ENCODE measurements around the gene SYVN1. TPM values are rescaled to one million over a fixed set of nuclear protein-coding genes. Genes with fewer than 3 reads are reported as not detected.
A peak's percentile ranks its signal among the peaks of the same experiment; 100 is the strongest.

Gene SYVN1
- total RNA-seq, 4 donors from 2014 or later = 52.7 to 61.2 (median 56.9) TPM

DNA sequence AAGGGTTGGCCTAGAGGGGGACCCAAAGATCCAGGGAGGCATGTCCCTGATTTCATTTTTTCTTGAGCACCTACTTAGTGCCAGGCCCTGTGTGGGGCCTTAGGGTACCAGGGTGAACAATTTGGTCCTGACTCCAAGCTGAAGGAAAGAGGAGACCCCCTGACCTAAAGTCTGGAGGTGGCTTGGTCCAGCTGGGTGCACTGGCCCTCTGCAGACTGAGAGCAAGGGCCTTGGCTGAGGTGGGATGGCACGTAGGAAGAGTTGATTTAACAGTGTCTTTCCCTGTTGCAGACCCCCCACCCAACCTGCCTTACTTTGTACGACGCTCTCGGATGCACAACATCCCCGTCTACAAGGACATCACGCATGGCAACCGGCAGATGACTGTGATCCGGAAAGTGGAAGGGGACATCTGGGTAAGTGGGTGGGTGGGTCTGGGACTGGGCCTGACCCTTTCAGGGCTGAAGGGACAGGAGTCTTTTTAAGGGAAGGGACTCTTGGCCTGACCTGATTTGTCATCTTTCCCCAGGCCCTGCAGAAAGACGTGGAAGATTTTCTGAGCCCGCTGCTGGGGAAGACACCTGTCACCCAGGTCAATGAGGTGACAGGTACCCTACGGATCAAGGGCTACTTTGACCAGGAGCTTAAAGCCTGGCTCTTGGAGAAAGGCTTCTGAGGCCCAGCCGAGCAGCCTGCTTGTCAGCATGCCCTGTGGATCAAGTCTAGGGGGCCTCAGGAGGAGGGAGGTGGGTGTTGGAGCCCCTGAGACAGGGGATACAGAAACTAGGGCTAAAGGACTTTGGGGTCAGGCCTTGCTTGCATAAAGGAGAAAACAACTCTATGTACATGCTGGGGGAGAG is 8.9 kb downstream of the SYVN1 start:
- Histone ChIP-seq H3K4me3 (no peak overlapping the region), H3K9me3 (no peaks in the 10 kb centered on the region), H3K27me3 (no peaks in the 10 kb centered on the region), H3K27ac (no peak overlapping the region), H3K4me1 (peaks cover 33% of the 10 kb centered on the region), H3K36me3 (peaks cover 62% of the 10 kb centered on the region)
- TF ChIP-seq POLR2A (IDR thresholded peaks at IDR 0.05) = no peak
- TF ChIP-seq, protein P1, sequence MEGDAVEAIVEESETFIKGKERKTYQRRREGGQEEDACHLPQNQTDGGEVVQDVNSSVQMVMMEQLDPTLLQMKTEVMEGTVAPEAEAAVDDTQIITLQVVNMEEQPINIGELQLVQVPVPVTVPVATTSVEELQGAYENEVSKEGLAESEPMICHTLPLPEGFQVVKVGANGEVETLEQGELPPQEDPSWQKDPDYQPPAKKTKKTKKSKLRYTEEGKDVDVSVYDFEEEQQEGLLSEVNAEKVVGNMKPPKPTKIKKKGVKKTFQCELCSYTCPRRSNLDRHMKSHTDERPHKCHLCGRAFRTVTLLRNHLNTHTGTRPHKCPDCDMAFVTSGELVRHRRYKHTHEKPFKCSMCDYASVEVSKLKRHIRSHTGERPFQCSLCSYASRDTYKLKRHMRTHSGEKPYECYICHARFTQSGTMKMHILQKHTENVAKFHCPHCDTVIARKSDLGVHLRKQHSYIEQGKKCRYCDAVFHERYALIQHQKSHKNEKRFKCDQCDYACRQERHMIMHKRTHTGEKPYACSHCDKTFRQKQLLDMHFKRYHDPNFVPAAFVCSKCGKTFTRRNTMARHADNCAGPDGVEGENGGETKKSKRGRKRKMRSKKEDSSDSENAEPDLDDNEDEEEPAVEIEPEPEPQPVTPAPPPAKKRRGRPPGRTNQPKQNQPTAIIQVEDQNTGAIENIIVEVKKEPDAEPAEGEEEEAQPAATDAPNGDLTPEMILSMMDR (IDR thresholded peaks at IDR 0.05) = no peak
- TF ChIP-seq EP300 (IDR thresholded peaks at IDR 0.05) = no peak
- TF ChIP-seq POLR2AphosphoS5 (IDR thresholded peaks at IDR 0.05) = no peak
- DNase-seq (ENCODE audit: low spot score in 2 of 2) = peak in 1 of 2 donors; percentile 49
- WGBS = 91% methylated on average over 12 of the region's 12 CpGs

DNA sequence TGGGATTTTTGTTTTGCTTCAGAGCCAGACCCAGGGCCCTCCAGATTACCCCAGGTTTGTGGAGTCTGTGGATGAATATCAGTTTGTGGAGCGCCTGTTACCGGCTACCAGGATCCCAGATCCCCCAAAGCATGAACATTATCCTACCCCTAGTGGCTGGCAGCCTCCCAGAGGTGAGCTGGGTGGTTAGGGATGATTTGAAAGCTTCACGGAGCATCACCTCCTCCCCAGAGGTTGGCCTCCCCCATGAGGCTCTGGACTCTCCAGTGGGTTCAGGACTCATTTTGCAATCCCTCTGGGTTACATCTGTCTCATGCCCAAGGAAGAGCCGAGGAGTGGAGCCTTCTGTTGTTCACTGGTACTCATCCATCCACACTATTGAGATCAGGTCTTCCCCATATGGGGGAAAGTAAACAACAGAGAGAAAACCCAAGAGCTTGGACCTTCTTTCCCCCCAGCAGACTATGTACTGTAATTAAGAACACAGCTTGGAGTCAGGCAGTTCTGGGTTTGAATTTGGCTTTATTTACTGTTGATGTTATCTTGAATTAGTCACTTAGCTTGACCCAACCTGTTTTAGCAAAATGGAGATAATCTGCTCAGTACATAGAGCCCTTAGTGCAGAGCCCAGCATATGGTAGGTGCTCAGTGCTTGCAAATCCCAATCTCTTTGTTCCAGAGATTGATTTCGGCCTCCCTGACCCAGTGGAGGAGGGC is 9.7 kb downstream of the SYVN1 start:
- WGBS = 97% methylated on average over 3 of the region's 5 CpGs
- peaks cover 62% of the 10 kb centered on the region for H3K36me3 ChIP-seq
- H3K4me1 ChIP-seq = peaks cover 38% of the 10 kb centered on the region

DNA sequence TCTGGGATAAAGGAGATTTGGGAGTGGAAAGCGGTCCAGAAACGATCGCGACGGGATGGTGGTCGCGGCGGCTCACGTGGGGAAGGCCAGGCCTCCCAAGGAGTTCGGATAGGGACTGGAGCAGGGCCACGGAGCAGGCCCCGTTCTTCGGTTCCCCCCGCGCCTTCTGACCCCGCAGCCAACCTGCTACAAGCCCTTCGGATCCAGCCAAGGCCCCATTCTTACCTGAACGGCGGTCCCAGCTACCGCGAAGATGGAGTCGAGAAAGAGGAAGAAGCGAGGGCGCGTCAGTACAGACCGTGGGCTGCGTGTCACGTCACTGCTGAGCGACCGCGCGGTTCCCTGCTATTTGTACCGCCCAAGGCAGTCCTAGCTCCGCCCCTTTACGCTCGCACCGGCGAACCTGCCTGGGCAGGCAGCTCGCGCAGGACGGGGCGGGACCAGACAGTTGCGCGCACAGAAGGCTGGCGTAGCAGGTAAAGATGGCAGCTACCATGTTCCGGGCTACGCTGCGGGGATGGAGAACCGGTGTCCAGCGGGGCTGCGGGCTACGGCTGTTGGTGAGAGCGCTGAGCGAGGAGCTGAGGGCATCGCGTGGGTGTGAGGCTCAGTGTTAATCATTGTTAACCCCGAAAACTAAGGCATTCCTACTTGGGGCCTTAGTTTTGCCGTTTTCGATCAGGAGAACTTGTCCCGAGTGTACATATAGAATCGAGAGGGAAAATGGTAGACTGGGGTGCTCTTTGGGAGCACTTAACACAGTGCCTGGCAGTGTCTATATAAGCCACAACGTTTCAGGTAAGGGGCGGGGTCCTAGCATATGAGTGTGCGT is 12.2 kb downstream of the SYVN1 start, which contains the start of the genes FAU and MRPL49:
TSS of gene FAU (minus strand) at position 270 of the 832 bp plus-strand sequence. CDS start 321 bp downstream, outside the sequence.
TSS of gene MRPL49 (plus strand) at position 457 of the 832 bp plus-strand sequence. CDS start at position 483, 26 bp downstream.
- peak within 1 kb of the TSS; percentile 90 for H3K27ac ChIP-seq
- H3K36me3 ChIP-seq = peaks cover 50% of the 10 kb centered on the region
- H3K4me1 ChIP-seq = peaks cover 49% of the 10 kb centered on the region
- no peaks in the 10 kb centered on the region for H3K9me3 ChIP-seq
- whole genome bisulfite sequencing = under 1% methylated on average over 62 of the region's 64 CpGs
- no peaks in the 10 kb centered on the region for H3K27me3 ChIP-seq
- TF ChIP-seq, protein P1 (IDR thresholded peaks at IDR 0.05) = no peak
- TF ChIP-seq POLR2A (IDR thresholded peaks at IDR 0.05) (peak; percentile 61 to 90), POLR2AphosphoS5 (IDR thresholded peaks at IDR 0.05) (peak; percentile 46 to 98 (median 92)), EP300 (IDR thresholded peaks at IDR 0.05) (no peak)
- peak within 1 kb of the TSS; percentile 66 for H3K4me3 ChIP-seq
- peak; percentile 99 for DNase-seq (ENCODE audit: low spot score in 2 of 2)

More for the DNA sequence above, 9.7 kb downstream of the SYVN1 start:
- Histone ChIP-seq H3K9me3 (no peaks in the 10 kb centered on the region), H3K27me3 (no peaks in the 10 kb centered on the region), H3K27ac (no peak overlapping the region), H3K4me3 (no peak overlapping the region)
- DNase-seq (ENCODE audit: low spot score in 2 of 2) = peak in 1 of 2 donors; percentile 50
- TF ChIP-seq POLR2A (IDR thresholded peaks at IDR 0.05) = no peak
- TF ChIP-seq, protein P1 (IDR thresholded peaks at IDR 0.05) = no peak
- TF ChIP-seq EP300 (IDR thresholded peaks at IDR 0.05) = no peak

DNA sequence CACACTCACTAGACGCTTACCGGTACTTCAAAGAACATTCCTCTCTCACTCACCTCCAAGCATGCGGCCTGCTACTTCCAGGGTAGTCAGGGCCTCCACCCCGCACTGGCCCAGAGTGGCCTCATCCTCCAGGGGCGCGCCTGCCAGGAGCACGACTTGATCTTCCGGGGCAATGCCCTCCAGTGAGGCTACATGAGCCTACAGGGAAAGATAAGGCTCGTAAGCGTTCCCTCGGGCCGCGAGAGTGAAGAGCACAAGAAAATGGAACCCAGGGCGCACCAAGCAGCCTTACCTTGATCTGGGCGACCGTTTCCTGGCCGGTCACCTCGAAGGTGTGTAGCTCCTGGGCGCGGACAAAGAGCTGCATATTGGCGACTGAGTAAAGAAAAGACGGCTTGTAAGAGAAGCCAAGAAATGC is 12.9 kb downstream of the SYVN1 start:
- TF ChIP-seq EP300 (IDR thresholded peaks at IDR 0.05) (no peak), POLR2AphosphoS5 (IDR thresholded peaks at IDR 0.05) (no peak), POLR2A (IDR thresholded peaks at IDR 0.05) (no peak)
- TF ChIP-seq, protein P1 (IDR thresholded peaks at IDR 0.05) = no peak
- H3K27me3 ChIP-seq = no peaks in the 10 kb centered on the region
- peak overlapping the region; percentile 90 for H3K27ac ChIP-seq
- peaks cover 55% of the 10 kb centered on the region for H3K4me1 ChIP-seq
- peak; percentile 75 to 78 for DNase-seq (ENCODE audit: low spot score in 2 of 2)
- H3K36me3 ChIP-seq = peaks cover 43% of the 10 kb centered on the region
- peak overlapping the region; percentile 66 for H3K4me3 ChIP-seq
- no peaks in the 10 kb centered on the region for H3K9me3 ChIP-seq
- WGBS = under 1% methylated on average over 17 of the region's 22 CpGs

Data from suprapubic skin (tissue), 4 donors.